ENCODE data around the gene UQCC2.

GRCh38 chr6:33718713-33719112 is 7.2 kb upstream of the UQCC2 start:
- TF ChIP-seq, protein P1, sequence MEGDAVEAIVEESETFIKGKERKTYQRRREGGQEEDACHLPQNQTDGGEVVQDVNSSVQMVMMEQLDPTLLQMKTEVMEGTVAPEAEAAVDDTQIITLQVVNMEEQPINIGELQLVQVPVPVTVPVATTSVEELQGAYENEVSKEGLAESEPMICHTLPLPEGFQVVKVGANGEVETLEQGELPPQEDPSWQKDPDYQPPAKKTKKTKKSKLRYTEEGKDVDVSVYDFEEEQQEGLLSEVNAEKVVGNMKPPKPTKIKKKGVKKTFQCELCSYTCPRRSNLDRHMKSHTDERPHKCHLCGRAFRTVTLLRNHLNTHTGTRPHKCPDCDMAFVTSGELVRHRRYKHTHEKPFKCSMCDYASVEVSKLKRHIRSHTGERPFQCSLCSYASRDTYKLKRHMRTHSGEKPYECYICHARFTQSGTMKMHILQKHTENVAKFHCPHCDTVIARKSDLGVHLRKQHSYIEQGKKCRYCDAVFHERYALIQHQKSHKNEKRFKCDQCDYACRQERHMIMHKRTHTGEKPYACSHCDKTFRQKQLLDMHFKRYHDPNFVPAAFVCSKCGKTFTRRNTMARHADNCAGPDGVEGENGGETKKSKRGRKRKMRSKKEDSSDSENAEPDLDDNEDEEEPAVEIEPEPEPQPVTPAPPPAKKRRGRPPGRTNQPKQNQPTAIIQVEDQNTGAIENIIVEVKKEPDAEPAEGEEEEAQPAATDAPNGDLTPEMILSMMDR (conservative IDR thresholded peaks at IDR 0.05), result no peak
- no peak for TF ChIP-seq EZH2 (IDR thresholded peaks at IDR 0.05; ENCODE audit: low read depth)

Measured in PC-9 (cell line).